Hepatocyte (in vitro differentiated cells): ENCODE results near the gene NLK. TPM values are rescaled to one million over a fixed set of nuclear protein-coding genes. Genes with fewer than 3 reads are reported as not detected.

Experiments
- DNase-seq: peaks from one replicate; pipeline ENCODE4 v3.0.0-alpha.2; 2016; ENCODE audit warnings: low spot score
- H2AFZ ChIP-seq: fragments of 200-600 bp; sonication (generic); 2 replicates; pipeline ENCODE4 v1.6.0; 2016; ENCODE audit warnings: antibody characterized with exemption, mild to moderate bottlenecking
- H3K27ac ChIP-seq: fragments of 200-600 bp; sonication (generic); 2 replicates; pipeline ENCODE4 v1.5.1; 2016; ENCODE audit warnings: mild to moderate bottlenecking
- H3K27me3 ChIP-seq: fragments of 200-600 bp; sonication (generic); 2 replicates; pipeline ENCODE4 v1.6.1; 2016
- H3K36me3 ChIP-seq: fragments of 200-600 bp; sonication (generic); replicated peaks from 2 replicates; pipeline ENCODE4 v1.5.1; 2016; ENCODE audit warnings: low read depth; ENCODE audit not compliant: insufficient read depth
- H3K4me1 ChIP-seq: fragments of 200-600 bp; sonication (generic); 2 replicates; pipeline ENCODE4 v1.5.1; 2016; ENCODE audit warnings: mild to moderate bottlenecking, moderate library complexity; ENCODE audit not compliant: insufficient read depth
- H3K4me2 ChIP-seq: fragments of 200-600 bp; sonication (generic); 2 replicates; pipeline ENCODE4 v1.6.0; 2016
- H3K4me3 ChIP-seq: fragments of 200-600 bp; sonication (generic); 2 replicates; pipeline ENCODE4 v1.5.1; 2016; ENCODE audit warnings: mild to moderate bottlenecking
- H3K79me2 ChIP-seq: fragments of 200-600 bp; sonication (generic); 2 replicates; pipeline ENCODE4 v1.6.0; 2017; ENCODE audit warnings: mild to moderate bottlenecking
- H3K9me2 ChIP-seq: fragments of 200-600 bp; sonication (generic); replicated peaks from 2 replicates; pipeline ENCODE4 v1.6.0; 2017; ENCODE audit warnings: mild to moderate bottlenecking; ENCODE audit not compliant: insufficient read depth
- H3K9me3 ChIP-seq: fragments of 200-600 bp; sonication (generic); 2 replicates; pipeline ENCODE4 v1.5.1; 2016; ENCODE audit warnings: low read depth, mild to moderate bottlenecking
- H4K20me1 ChIP-seq: fragments of 200-600 bp; sonication (generic); 2 replicates; pipeline ENCODE4 v1.6.0; 2016; ENCODE audit warnings: mild to moderate bottlenecking; ENCODE audit not compliant: insufficient read depth, poor library complexity, severe bottlenecking
- EZH2 ChIP-seq: fragments of 200-600 bp; sonication (generic); IDR thresholded peaks from 2 replicates; pipeline ENCODE4 v1.6.1; 2016; ENCODE audit warnings: antibody characterized with exemption, mild to moderate bottlenecking, borderline replicate concordance
- EZH2phosphoT487 ChIP-seq: fragments of 200-600 bp; sonication (generic); IDR thresholded peaks from one replicate; pipeline ENCODE4 v1.6.1; 2018; ENCODE audit warnings: antibody characterized with exemption, mild to moderate bottlenecking, low read depth, moderate library complexity; ENCODE audit not compliant: unreplicated experiment, severe bottlenecking
- WGBS: methylation state at CpG from one replicate; pipeline ENCODE4 v1.1.6; 2016; ENCODE audit warnings: low lambda C conversion rate; ENCODE audit errors: missing lambda C conversion rate; 5-methylcytosine and 5-hydroxymethylcytosine counted together
- polyA plus RNA-seq: library from polyadenylated mRNA; unstranded; fragments of >200 nt; fragmentation: Nextera tagmentation; extraction: Ambion mirVana; gene quantifications from 2 replicates; pipeline ENCODE4 v1.2.1, GENCODE V29; 2016
- total RNA-seq: library from RNA; depleted of rRNA; stranded (reverse); fragments of >200 nt; gene quantifications from 2 replicates; pipeline ENCODE4 v1.2.3, GENCODE V29; 2014
- TF ChIP-seq, protein P1 (sequence below): fragments of 200-600 bp; sonication (generic); IDR thresholded peaks from 2 replicates; pipeline ENCODE4 v1.5.1; 2016; ENCODE audit warnings: antibody characterized with exemption, mild to moderate bottlenecking; ENCODE audit not compliant: poor library complexity

Gene NLK
- total and polyA plus RNA-seq, 2 experiments from 2014 or later = 5.2 to 24.9 TPM

DNA sequence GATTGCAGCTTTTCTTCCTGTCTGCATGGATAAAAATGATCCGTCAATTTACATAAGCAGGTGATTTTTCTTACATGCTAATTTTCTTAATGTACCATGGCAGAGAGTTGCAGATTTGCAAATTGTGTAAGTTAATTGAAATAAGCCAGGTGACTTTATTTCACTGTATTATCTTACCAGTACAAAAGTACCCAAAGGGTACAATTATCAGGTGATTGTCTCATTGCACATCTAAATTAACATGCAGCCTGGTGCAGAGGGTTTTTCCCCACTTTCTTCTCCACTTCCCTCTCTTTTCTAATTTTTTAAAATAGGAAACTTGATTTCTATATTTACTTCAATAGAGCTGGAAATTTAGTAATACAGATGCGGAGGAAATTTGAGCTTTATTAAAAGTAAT lies 11.2 kb downstream of the NLK start:
- Histone ChIP-seq H3K9me3 (no peaks in the 10 kb centered on the region), H3K27me3 (no peaks in the 10 kb centered on the region), H3K9me2 (no peaks in the 10 kb centered on the region), H3K79me2 (peaks cover 91% of the 10 kb centered on the region), H2AFZ (no peak overlapping the region), H3K4me2 (peak overlapping the region; percentile 13), H3K27ac (no peak overlapping the region), H4K20me1 (peaks cover 15% of the 10 kb centered on the region), H3K4me3 (no peak overlapping the region), H3K36me3 (no peaks in the 10 kb centered on the region), H3K4me1 (peaks cover 29% of the 10 kb centered on the region)
- WGBS = 91% methylated on average over 2 of the region's 2 CpGs
- no peak for DNase-seq
- TF ChIP-seq, protein P1, sequence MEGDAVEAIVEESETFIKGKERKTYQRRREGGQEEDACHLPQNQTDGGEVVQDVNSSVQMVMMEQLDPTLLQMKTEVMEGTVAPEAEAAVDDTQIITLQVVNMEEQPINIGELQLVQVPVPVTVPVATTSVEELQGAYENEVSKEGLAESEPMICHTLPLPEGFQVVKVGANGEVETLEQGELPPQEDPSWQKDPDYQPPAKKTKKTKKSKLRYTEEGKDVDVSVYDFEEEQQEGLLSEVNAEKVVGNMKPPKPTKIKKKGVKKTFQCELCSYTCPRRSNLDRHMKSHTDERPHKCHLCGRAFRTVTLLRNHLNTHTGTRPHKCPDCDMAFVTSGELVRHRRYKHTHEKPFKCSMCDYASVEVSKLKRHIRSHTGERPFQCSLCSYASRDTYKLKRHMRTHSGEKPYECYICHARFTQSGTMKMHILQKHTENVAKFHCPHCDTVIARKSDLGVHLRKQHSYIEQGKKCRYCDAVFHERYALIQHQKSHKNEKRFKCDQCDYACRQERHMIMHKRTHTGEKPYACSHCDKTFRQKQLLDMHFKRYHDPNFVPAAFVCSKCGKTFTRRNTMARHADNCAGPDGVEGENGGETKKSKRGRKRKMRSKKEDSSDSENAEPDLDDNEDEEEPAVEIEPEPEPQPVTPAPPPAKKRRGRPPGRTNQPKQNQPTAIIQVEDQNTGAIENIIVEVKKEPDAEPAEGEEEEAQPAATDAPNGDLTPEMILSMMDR = no peak
- TF ChIP-seq EZH2phosphoT487 (no peak), EZH2 (no peak)

DNA sequence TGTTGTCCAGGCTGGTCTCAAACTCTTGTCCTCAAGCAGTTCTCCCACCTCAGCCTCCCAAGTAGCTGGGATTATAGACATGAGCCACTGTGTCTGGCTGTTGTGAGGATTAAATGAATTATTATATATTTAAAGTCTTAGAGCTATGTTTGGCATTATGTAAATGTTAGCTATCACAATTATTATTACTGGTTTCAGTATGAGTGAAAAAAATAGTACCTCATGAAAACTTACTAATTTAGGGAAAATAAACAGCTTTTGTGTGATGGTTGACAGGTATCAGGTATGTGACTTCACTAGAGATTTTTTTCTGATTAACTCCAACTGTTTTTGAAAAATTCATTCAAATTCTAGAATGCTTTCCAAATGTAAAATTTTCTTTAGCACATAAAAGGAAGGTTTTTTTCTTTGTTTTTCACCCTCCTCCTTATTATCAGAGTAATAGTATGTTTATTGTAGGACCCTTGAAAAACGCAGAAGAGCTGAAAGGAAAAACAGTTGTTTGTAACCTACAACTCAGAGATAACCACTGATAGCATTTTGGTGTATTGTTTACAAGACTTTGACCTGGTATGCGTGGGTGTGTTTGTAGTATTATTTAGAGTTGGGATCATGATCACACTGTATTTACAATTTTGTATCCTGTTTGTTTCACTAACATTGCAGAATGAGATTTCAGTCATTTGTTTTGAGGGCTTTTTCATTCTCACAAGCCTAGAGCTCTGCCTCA lies 13.2 kb downstream of the NLK start:
- Histone ChIP-seq H3K9me2 (no peaks in the 10 kb centered on the region), H3K9me3 (no peaks in the 10 kb centered on the region), H3K4me1 (peaks cover 38% of the 10 kb centered on the region), H4K20me1 (peaks cover 15% of the 10 kb centered on the region), H3K27me3 (no peaks in the 10 kb centered on the region), H3K4me2 (no peak overlapping the region), H3K79me2 (peaks cover 90% of the 10 kb centered on the region), H3K27ac (no peak overlapping the region), H3K36me3 (no peaks in the 10 kb centered on the region), H3K4me3 (no peak overlapping the region), H2AFZ (no peak overlapping the region)
- TF ChIP-seq, protein P1 = no peak
- TF ChIP-seq EZH2phosphoT487 = no peak
- 39% methylated on average over 2 of the region's 2 CpGs for WGBS
- DNase-seq = no peak

DNA sequence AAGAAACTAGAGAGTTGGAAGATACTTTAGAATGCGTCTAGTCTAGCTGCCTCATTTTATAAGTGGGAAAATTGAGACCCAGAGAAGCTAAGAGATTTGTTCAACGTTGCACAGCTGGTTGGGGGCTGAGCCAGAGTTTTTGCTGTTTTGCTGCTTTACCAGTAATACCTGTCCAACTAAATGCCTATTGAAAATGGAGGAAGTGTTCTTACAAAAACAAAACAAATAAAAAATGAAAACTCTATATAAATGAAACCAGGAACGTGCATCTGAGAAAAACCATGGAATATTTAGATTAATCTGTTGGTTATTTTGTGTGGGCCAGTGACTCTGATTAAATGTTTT lies 13.8 kb downstream of the NLK start:
- Histone ChIP-seq H2AFZ (no peak overlapping the region), H3K4me1 (peaks cover 38% of the 10 kb centered on the region), H3K4me2 (no peak overlapping the region), H3K9me2 (no peaks in the 10 kb centered on the region), H3K36me3 (no peaks in the 10 kb centered on the region), H3K27ac (no peak overlapping the region), H3K79me2 (peaks cover 90% of the 10 kb centered on the region), H3K9me3 (no peaks in the 10 kb centered on the region), H3K4me3 (no peak overlapping the region), H4K20me1 (peaks cover 14% of the 10 kb centered on the region), H3K27me3 (no peaks in the 10 kb centered on the region)
- no peak for DNase-seq
- WGBS = 58% methylated on average over 3 of the region's 3 CpGs
- TF ChIP-seq EZH2 = no peak

DNA sequence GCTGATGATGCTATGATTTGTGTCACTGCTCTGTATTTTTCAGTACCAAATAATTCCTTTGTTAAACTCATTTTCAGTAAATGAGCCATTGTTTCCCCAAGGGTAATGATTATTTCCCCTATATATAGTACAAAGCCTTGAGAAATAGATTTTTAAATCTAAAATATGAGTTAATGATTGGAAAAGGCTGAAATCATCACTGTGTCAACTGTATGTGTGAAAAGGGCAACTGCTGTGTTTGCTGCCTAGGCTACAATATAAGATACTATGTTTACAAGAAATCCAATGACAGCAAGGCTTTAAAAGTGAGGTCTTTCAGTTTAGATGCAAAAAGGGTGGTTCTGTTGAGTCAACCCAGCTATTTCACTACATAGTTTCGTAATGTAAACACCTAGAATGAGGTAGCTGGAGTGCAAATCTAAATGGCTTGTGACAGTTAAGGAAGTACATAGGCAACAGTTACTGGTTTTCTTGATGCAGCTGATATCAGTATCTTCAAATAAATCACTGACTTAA lies 15.3 kb downstream of the NLK start:
- Histone ChIP-seq H3K27me3 (no peaks in the 10 kb centered on the region), H3K36me3 (no peaks in the 10 kb centered on the region), H3K27ac (peak overlapping the region; percentile 61), H3K4me3 (no peak overlapping the region), H3K9me2 (no peaks in the 10 kb centered on the region), H3K4me1 (peaks cover 38% of the 10 kb centered on the region), H4K20me1 (peaks cover 8% of the 10 kb centered on the region), H3K9me3 (no peaks in the 10 kb centered on the region), H3K79me2 (peaks cover 89% of the 10 kb centered on the region), H2AFZ (no peak overlapping the region), H3K4me2 (peak overlapping the region; percentile 12)
- DNase-seq = peak; percentile 45
- TF ChIP-seq EZH2 = no peak
- TF ChIP-seq, protein P1 = no peak
- TF ChIP-seq EZH2phosphoT487 = no peak
- WGBS = 48% methylated on average over 1 of the region's 1 CpG
